ENCODE results near the gene SLC27A3.
A peak's percentile ranks its signal among the peaks of the same experiment; 100 is the strongest.
"Not testable (repeated sequence)": the region's sequence is repeated elsewhere in the genome, so short reads cannot be mapped to it uniquely, and the experiment has no call there.

SLC27A3 gene

GRCh38 chr1:153764310-153764709 is 10.9 kb upstream of the SLC27A3 start:
- DNase-seq: no peak

GRCh38 chr1:153766663-153767062 is 8.5 kb upstream of the SLC27A3 start:
- not testable (repeated sequence) for DNase-seq

- no peak for DNase-seq
Measured at GRCh38 chr1:153767519-153767918, 7.7 kb upstream of the SLC27A3 start.

GRCh38 chr1:153768316-153769181 is 6.7 kb upstream of the SLC27A3 start:
- DNase-seq: no peak

- no peak for DNase-seq
Measured at GRCh38 chr1:153769221-153769620, 6.0 kb upstream of the SLC27A3 start.

- no peak for DNase-seq
Measured at GRCh38 chr1:153770797-153771196, 4.4 kb upstream of the SLC27A3 start.

GRCh38 chr1:153771261-153771660 is 3.9 kb upstream of the SLC27A3 start:
- DNase-seq: no peak

- DNase-seq: no peak
Measured at GRCh38 chr1:153771841-153772593, 3.2 kb upstream of the SLC27A3 start.

- no peak for DNase-seq
Measured at GRCh38 chr1:153773096-153773921, 1.9 kb upstream of the SLC27A3 start.

GRCh38 chr1:153774026-153774595 is 1.1 kb upstream of the SLC27A3 start:
- no peak for DNase-seq

GRCh38 chr1:153775458-153776327 is 486 bp downstream of the SLC27A3 start:
- peak; percentile 52 for DNase-seq

GRCh38 chr1:153776352-153776751 is 1.1 kb downstream of the SLC27A3 start:
- no peak for DNase-seq

GRCh38 chr1:153776845-153777370 is 1.7 kb downstream of the SLC27A3 start:
- no peak for DNase-seq

- no peak for DNase-seq
Measured at GRCh38 chr1:153777648-153778047, 2.4 kb downstream of the SLC27A3 start.

GRCh38 chr1:153778051-153778823 is 3.0 kb downstream of the SLC27A3 start:
- no peak for DNase-seq

GRCh38 chr1:153778824-153779519 is 3.8 kb downstream of the SLC27A3 start:
- no peak for DNase-seq

GRCh38 chr1:153779781-153780541 is 4.8 kb downstream of the SLC27A3 start:
- no peak for DNase-seq

- no peak for DNase-seq
Measured at GRCh38 chr1:153780551-153780950, 5.3 kb downstream of the SLC27A3 start.

GRCh38 chr1:153782648-153783047 is 7.4 kb downstream of the SLC27A3 start:
- not testable (repeated sequence) for DNase-seq

All from CD4-positive, alpha-beta T cell treated with Interleukin-4 for 4 hours (primary cell).